Right renal pelvis (tissue), 4 donors: ENCODE results near the gene BCKDHB. TPM values are rescaled to one million over a fixed set of nuclear protein-coding genes. Genes with fewer than 3 reads are reported as not detected.
"Not testable (repeated sequence)": the region's sequence is repeated elsewhere in the genome, so short reads cannot be mapped to it uniquely, and the experiment has no call there.

ENCODE experiments used
- DNase-seq, 4 donors: peaks; one replicate each; pipeline ENCODE4 v3.0.0-alpha.2; 2013; ENCODE audit warnings: low read depth in 4 of 4, low spot score in 3 of 4, missing footprints in 1 of 4
- polyA plus RNA-seq, 4 donors: library from polyadenylated mRNA; unstranded; fragments of 120-200 nt; gene quantifications; one replicate each; pipeline ENCODE4 v1.2.1, GENCODE V29; 2013; ENCODE audit not compliant: insufficient read length in 4 of 4

The BCKDHB gene
- polyA plus RNA-seq, 4 donors, result 32.2 to 44.7 (median 39.4) TPM

GRCh38 chr6:80250391-80250997 lies 144.0 kb downstream of the BCKDHB start:
- DNase-seq, result no peak

GRCh38 chr6:80251321-80251720 lies 144.8 kb downstream of the BCKDHB start:
- no peak for DNase-seq

GRCh38 chr6:80254716-80255115 lies 148.2 kb downstream of the BCKDHB start:
- DNase-seq, result no peak

DNA sequence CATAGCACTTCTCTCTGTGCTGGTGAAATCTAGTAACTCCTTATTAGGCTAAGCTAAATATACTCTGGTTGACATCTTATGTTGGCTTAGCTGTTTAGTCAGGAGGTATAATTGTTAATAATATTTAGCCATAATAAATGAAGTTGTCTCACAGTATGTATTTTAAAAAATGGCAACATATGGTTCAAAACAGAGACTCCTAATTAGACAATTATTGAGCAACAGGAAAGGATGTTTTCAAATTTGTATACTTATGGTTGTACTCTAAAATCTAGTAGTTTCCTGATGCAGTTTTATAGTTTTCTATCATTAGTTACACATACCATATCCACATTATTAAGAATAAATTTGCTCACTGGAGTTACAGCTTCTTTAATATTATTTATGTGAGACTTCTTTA lies 150.2 kb downstream of the BCKDHB start:
- no peak for DNase-seq

DNA sequence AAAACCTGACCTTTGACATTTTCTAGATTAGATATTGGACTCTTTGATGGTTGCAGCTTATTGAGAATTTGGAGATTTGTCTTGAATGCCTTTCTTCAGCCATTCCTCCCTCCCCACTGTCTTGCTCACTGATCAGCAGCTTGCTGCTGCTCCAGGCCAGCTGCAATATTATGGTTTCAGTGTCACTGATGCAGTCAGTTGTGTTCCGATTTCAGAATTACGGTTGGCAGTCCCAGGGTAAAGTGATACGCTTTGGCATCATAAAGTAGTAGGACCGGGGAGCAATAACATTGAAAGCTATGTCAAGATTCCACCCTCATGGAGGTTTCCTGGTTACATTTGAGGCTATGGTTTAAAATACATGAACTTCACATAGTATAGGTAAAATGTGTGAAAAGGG lies 152.6 kb downstream of the BCKDHB start:
- no peak for DNase-seq

- no peak for DNase-seq
Measured at GRCh38 chr6:80263585-80263984, 157.1 kb downstream of the BCKDHB start.

DNA sequence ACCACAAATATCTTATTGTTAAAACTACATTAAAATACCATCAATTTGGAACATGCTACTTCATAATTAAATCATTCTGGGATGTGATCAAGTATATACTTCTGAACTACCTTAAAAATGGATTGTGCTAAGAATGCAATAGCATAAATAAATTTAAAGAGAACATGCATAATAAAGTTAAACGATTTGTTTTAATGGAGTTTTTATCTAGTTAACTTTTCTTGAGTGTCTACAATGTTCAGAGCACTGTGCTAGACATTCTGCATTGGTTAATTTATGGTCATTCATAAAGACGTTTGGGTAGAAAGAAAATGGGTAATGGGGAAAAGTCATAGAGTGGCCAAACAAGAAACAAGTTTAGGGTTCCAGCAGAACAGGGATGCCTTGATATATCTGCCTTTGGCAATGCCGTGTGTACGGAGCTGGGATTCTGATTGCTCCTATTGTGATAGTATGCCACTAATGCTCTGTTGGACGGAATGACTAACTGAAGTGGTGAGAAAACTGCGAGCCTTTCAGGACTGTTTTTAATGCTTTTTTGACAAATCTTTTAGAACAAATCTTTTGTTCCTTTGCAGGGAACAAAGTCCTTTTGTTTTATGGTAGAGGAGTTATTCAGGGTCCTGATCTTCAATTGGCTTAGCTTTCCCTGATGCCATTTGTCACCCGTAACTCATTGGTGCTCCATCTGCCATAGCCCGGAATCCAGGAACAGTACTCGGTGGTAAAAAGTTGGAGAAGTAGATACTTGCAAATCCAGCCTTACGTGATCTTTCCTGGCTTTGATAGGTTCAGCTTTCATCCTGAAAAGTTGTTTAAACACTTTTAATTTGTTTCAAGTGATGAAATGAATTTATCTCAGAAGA lies 162.6 kb downstream of the BCKDHB start:
- no peak for DNase-seq

GRCh38 chr6:80271074-80271473 lies 164.6 kb downstream of the BCKDHB start:
- no peak for DNase-seq

DNA sequence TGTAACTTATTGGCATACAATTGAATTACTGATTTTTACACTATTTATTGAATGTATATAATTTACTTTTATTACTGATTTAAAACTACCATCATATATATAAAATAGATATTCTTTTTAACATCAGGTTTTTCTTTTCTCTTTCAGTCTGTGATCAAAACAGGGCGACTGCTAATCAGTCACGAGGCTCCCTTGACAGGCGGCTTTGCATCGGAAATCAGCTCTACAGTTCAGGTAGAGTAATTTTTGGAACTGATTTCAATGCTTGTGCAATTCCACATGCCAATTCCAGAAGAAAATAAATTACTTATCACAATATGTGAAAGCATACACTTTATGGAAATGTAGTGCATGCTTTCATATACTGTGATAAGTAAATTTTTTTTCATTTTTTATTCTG lies 166.5 kb downstream of the BCKDHB start:
- no peak for DNase-seq

- DNase-seq, result no peak
Measured at GRCh38 chr6:80276861-80277260, 170.4 kb downstream of the BCKDHB start.

GRCh38 chr6:80277501-80277900 lies 171.0 kb downstream of the BCKDHB start:
- no peak for DNase-seq

- no peak for DNase-seq
Measured at GRCh38 chr6:80280262-80281010, 174.0 kb downstream of the BCKDHB start.

GRCh38 chr6:80282913-80283554 lies 176.6 kb downstream of the BCKDHB start:
- no peak for DNase-seq

- no peak for DNase-seq
Measured at GRCh38 chr6:80287112-80287511, 180.6 kb downstream of the BCKDHB start.

DNA sequence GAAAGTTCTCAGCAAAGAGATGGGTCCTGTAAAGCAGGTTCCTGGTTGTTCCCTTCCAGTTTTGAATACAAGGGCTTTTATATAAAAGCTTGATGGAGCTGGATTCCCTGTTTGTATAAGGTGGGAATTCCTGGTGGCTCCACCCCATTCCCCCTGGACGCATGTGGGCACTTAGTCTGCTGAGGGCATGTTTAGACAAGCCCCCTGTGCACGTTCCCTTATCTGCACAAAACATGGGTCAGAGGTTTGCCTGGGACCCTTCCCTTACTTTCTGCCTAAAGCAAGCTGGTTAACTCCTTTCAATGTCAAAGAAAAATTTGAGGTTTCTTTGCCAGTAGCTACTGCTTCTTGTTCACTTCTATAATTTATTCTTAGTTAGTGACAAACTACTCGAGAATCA lies 181.1 kb downstream of the BCKDHB start:
- DNase-seq, result no peak

DNA sequence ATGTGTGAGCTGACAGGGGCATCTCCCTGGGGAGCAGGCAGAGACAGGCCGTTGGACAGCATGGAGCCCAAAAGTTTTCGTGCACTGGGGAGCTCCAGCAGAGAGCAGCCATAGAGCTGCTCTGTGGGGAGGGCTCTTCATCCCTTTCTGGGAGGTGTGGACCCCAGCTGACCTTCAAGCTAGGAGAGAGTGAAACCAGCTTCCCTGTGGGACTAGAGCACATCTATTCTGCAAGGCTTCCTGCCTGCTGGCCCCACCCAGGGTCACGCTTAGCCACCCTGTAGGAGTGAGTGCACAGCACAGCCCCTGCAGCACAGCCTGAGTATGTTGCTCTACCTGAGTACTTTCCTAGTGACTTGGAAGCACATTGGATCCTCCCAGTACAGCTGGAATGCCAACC lies 183.3 kb downstream of the BCKDHB start:
- no peak for DNase-seq

DNA sequence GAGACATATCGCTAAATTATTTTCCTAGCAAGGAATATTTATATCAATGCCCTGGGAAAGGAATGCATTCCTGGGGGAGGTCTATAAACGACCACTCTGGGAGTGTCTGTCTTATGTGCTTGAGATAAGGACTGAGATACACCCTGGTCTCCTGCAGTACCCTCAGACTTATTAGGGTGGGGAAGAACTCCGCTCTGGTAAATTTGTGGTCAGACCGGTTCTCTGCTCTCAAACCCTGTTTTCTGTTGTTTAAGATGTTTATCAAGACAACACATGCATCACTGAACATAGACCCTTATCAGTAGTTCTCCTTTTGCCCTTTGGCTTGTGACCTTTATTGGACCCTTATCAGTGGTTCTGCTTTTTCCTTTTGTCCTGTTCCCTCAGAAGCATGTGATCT lies 188.1 kb downstream of the BCKDHB start:
- not testable (repeated sequence) for DNase-seq

GRCh38 chr6:80302716-80303115 lies 196.2 kb downstream of the BCKDHB start:
- no peak for DNase-seq

DNA sequence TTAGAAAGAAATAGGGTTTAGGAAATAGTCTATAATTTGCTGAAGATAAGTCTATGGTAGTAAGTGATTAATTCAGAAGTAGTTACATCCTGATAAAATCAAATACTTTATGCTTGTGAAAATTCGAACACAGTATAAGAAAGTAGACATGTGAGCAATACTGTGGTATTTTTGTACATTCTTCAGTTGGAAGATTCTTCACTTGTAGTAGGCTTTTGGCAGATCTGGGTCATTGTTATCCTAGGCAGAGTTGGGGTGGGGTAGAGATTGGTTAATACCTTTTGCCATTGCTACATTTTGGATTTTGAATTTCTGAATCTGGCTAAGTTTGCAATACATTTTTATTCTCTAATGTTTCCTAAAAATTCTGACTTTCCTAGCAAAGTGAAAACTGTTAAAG lies 197.5 kb downstream of the BCKDHB start:
- DNase-seq, result no peak

- DNase-seq, result no peak
Measured at GRCh38 chr6:80314531-80314930, 208.1 kb downstream of the BCKDHB start.

DNA sequence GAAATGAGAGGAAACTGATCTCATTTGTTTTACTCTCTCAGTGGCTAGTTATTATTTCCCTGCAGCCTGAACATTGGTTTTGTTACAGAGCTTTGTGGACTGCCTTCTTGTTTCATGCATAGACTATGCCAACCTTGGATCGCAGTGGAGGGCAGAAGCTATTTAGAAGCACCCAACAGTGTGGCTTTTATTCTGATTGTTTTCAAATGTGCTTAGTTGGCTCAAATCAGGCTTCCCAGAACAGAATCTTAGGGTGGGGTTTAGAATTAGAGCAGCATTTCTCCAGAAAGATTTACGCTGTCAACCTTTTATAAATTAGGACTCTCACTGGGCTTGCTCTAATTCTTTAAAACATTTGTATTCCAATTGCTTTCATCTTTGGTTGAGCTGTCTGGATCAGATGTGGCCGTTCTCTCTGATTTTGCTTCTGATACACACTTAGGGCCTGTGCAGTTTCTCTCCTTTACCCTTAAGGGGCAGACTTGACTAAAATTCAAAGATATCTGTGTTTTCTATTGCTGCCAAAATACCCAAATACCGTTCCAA lies 210.3 kb downstream of the BCKDHB start:
- DNase-seq, result no peak
